Measurements from ENCODE around the gene PROSER3.

GRCh38 chr19:35755550-35756376 is 2.2 kb upstream of the PROSER3 start:
- TF ChIP-seq EGR1 (IDR thresholded peaks at IDR 0.05) = no peak
- TF ChIP-seq EP300 (IDR thresholded peaks at IDR 0.05; ENCODE audit: borderline replicate concordance) = no peak
- no peak for TF ChIP-seq MAX (IDR thresholded peaks at IDR 0.05)
- TF ChIP-seq REST (IDR thresholded peaks at IDR 0.05; ENCODE audit: low read depth) = no peak
- no peak for TF ChIP-seq CEBPB (IDR thresholded peaks at IDR 0.05)
- TF ChIP-seq TAF1 (IDR thresholded peaks at IDR 0.05; ENCODE audit: low read depth) = no peak
- TF ChIP-seq CREB1 (IDR thresholded peaks at IDR 0.05; ENCODE audit: low read depth) = no peak
- TF ChIP-seq, protein P1, sequence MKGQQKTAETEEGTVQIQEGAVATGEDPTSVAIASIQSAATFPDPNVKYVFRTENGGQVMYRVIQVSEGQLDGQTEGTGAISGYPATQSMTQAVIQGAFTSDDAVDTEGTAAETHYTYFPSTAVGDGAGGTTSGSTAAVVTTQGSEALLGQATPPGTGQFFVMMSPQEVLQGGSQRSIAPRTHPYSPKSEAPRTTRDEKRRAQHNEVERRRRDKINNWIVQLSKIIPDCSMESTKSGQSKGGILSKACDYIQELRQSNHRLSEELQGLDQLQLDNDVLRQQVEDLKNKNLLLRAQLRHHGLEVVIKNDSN (IDR thresholded peaks at IDR 0.05) = no peak
- TF ChIP-seq ZBTB7A (IDR thresholded peaks at IDR 0.05; ENCODE audit: low read depth) = no peak
- no peak for TF ChIP-seq TCF12 (IDR thresholded peaks at IDR 0.05; ENCODE audit: low read depth)
- no peak for TF ChIP-seq NFIC (IDR thresholded peaks at IDR 0.05)
- no peak for TF ChIP-seq YY1 (IDR thresholded peaks at IDR 0.05; ENCODE audit: low read depth)
- no peak for TF ChIP-seq FOXM1 (IDR thresholded peaks at IDR 0.05; ENCODE audit: borderline replicate concordance, low read depth)

Measured in Ishikawa (cell line).